ENCODE measurements around the gene DHPS. TPM values are rescaled to one million over a fixed set of nuclear protein-coding genes. Genes with fewer than 3 reads are reported as not detected.

DHPS gene
- total and polyA plus RNA-seq, 2 experiments from 2014 or later: 50.9 to 68.4 TPM

- peaks cover 6% of the 10 kb centered on the region; the same call in 1 of the 2 replicates for H3F3A ChIP-seq (ENCODE audit: insufficient read depth)
- H3K27ac ChIP-seq: no peak overlapping the region
- no peaks in the 10 kb centered on the region for H3K9me2 ChIP-seq (ENCODE audit: insufficient read depth)
- peaks cover 48% of the 10 kb centered on the region for H3K79me2 ChIP-seq (ENCODE audit: insufficient read depth)
- no peak overlapping the region for H3K4me2 ChIP-seq (ENCODE audit: unreplicated experiment)
- DNase-seq: no peak
- no peaks in the 10 kb centered on the region for H4K20me1 ChIP-seq (ENCODE audit: insufficient read depth)
- H2AFZ ChIP-seq: no peak overlapping the region
- no peak for TF ChIP-seq EZH2 (IDR thresholded peaks at IDR 0.05; ENCODE audit: insufficient read depth, poor library complexity, severe bottlenecking)
- TF ChIP-seq EZH2phosphoT487 (IDR thresholded peaks at IDR 0.05; ENCODE audit: insufficient read depth, low read depth): no peak
- peaks cover 17% of the 10 kb centered on the region; the same call in 1 of the 2 replicates for H3K4me1 ChIP-seq (ENCODE audit: insufficient read depth)
- peaks cover 12% of the 10 kb centered on the region; the same call in 1 of the 2 replicates for H3K36me3 ChIP-seq (ENCODE audit: low read depth)
- H3K27me3 ChIP-seq (replicated peaks; ENCODE audit: insufficient read depth): no peaks in the 10 kb centered on the region
- 84 to 86% methylated on average over 5 to 10 of the region's 10 CpGs for WGBS, 2 experiments (ENCODE audit: low coverage in 1 of 2, low lambda C conversion rate in 2 of 2, missing lambda C conversion rate in 2 of 2)
- no peaks in the 10 kb centered on the region for H3K9me3 ChIP-seq (ENCODE audit: low read depth)
- H3K4me3 ChIP-seq: no peak overlapping the region
- no peak overlapping the region for H3K9ac ChIP-seq
- in situ Hi-C loops (cut with MboI): loop anchor here (10.0 kb wide), 1 partner anchor 108 kb away; no protein-coding TSS in a partner anchor
Observed at GRCh38 chr19:12672744-12673143, 8.9 kb downstream of the DHPS start.

- Histone ChIP-seq H3K9me3 (ENCODE audit: low read depth) (no peaks in the 10 kb centered on the region), H4K20me1 (ENCODE audit: insufficient read depth) (no peaks in the 10 kb centered on the region), H3K27ac (peak overlapping the region; percentile 93), H3K9ac (peak overlapping the region; percentile 96), H2AFZ (peak overlapping the region; percentile 96; the same call in 1 of the 2 replicates), H3K4me1 (ENCODE audit: insufficient read depth) (peaks cover 26% of the 10 kb centered on the region), H3K4me2 (ENCODE audit: unreplicated experiment) (peak overlapping the region; percentile 96), H3F3A (ENCODE audit: insufficient read depth) (peaks cover 6% of the 10 kb centered on the region; the same call in 1 of the 2 replicates), H3K9me2 (ENCODE audit: insufficient read depth) (no peaks in the 10 kb centered on the region), H3K79me2 (ENCODE audit: insufficient read depth) (peaks cover 69% of the 10 kb centered on the region), H3K27me3 (replicated peaks; ENCODE audit: insufficient read depth) (no peaks in the 10 kb centered on the region), H3K4me3 (peak overlapping the region; percentile 82), H3K36me3 (ENCODE audit: low read depth) (peaks cover 5% of the 10 kb centered on the region; the same call in 1 of the 2 replicates)
- no peak for DNase-seq
- in situ Hi-C loops (cut with MboI): loop anchor here (10.0 kb wide), 1 partner anchor 106 kb away; no protein-coding TSS in a partner anchor
- no peak for TF ChIP-seq EZH2phosphoT487 (IDR thresholded peaks at IDR 0.05; ENCODE audit: insufficient read depth, low read depth)
- TF ChIP-seq EZH2 (IDR thresholded peaks at IDR 0.05; ENCODE audit: insufficient read depth, poor library complexity, severe bottlenecking): no peak
- WGBS, 2 experiments (ENCODE audit: low coverage in 1 of 2, low lambda C conversion rate in 2 of 2, missing lambda C conversion rate in 2 of 2): 35 to 41% methylated on average over 21 to 26 of the region's 26 CpGs
Observed at GRCh38 chr19:12670159-12670928, 11.3 kb downstream of the DHPS start.

DNA sequence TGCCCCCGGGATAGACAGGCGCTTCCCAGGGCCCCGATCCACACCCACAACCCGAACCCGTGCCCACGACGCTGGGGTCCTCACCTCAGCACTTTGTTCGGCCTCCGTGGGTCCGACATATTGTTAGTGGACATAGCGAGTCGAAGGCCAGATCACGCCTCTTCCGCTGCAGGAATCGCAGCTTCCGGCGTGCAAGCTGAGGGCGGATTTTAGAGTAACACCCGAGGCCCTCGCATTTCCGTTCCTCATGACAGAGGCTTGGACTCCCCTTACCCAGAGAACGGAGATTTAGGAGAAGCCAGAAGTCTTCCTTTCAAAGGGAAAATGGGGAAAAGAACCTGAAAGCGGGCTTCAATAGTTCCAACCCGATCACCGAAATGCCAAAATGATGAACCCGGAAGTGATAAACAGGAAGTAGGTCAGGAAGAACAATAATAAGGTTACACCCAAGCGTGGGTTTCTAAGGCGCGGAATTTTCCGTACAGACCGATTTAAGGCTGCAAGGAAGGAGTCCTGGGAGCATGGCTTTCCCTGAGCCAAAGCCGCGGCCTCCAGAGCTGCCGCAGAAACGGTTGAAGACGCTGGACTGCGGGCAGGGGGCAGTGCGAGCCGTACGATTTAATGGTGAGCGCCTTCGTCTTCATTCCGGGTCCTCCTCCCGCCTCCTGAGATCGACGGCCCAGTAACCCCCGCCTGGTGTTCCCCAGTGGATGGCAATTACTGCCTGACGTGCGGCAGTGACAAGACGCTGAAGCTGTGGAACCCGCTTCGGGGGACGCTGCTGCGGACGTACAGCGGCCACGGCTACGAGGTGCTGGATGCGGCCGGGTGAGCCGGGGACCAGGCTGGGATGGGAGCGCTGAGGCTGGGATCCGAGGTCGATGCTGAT lies 12.2 kb downstream of the DHPS start:
- peak overlapping the region; percentile 93 for H3K27ac ChIP-seq
- H3K27me3 ChIP-seq (replicated peaks; ENCODE audit: insufficient read depth): no peaks in the 10 kb centered on the region
- H3K4me3 ChIP-seq: peak overlapping the region; percentile 82
- in situ Hi-C loops (cut with MboI): loop anchor here (10.0 kb wide), 1 partner anchor 105 kb away; no protein-coding TSS in a partner anchor
- peak overlapping the region; percentile 96 for H2AFZ ChIP-seq
- TF ChIP-seq EZH2phosphoT487 (IDR thresholded peaks at IDR 0.05; ENCODE audit: insufficient read depth, low read depth) (no peak), EZH2 (IDR thresholded peaks at IDR 0.05; ENCODE audit: insufficient read depth, poor library complexity, severe bottlenecking) (no peak)
- H3K4me2 ChIP-seq (ENCODE audit: unreplicated experiment): peak overlapping the region; percentile 96
- H3K79me2 ChIP-seq (ENCODE audit: insufficient read depth): peaks cover 71% of the 10 kb centered on the region
- 0 to 1% methylated on average over 52 to 64 of the region's 64 CpGs for WGBS, 2 experiments (ENCODE audit: low coverage in 1 of 2, low lambda C conversion rate in 2 of 2, missing lambda C conversion rate in 2 of 2)
- H3K9ac ChIP-seq: peak overlapping the region; percentile 96
- H3K9me2 ChIP-seq (ENCODE audit: insufficient read depth): no peaks in the 10 kb centered on the region
- H3F3A ChIP-seq (ENCODE audit: insufficient read depth): peaks cover 6% of the 10 kb centered on the region; the same call in 1 of the 2 replicates
- no peaks in the 10 kb centered on the region for H3K9me3 ChIP-seq (ENCODE audit: low read depth)
- peaks cover 26% of the 10 kb centered on the region for H3K4me1 ChIP-seq (ENCODE audit: insufficient read depth)
- peaks cover 5% of the 10 kb centered on the region; the same call in 1 of the 2 replicates for H3K36me3 ChIP-seq (ENCODE audit: low read depth)
- DNase-seq: peak; percentile 93
- H4K20me1 ChIP-seq (ENCODE audit: insufficient read depth): no peaks in the 10 kb centered on the region

DNA sequence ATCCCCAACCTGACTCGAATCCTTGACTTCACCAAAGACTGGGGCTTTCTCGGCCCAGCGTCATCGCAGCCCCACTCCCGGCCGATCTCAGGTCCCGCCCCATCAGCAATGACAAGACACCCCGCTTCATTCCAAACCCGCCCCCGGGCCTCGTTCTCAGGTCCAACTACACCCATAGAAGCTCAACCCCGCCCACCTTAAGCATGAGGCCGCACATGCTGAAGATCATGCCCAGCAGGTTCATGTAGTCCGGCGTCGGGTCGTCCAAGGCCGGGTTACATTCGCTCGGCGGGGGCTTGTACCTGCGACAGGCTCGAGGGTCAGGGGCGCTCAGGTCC lies 12.8 kb downstream of the DHPS start:
- H3K79me2 ChIP-seq (ENCODE audit: insufficient read depth): peaks cover 66% of the 10 kb centered on the region
- peak overlapping the region; percentile 96 for H2AFZ ChIP-seq
- H3K4me3 ChIP-seq: peak overlapping the region; percentile 82
- no peaks in the 10 kb centered on the region for H3K9me3 ChIP-seq (ENCODE audit: low read depth)
- H4K20me1 ChIP-seq (ENCODE audit: insufficient read depth): no peaks in the 10 kb centered on the region
- peak; percentile 90 for DNase-seq
- in situ Hi-C loops (cut with MboI): no loop called here
- no peaks in the 10 kb centered on the region for H3K9me2 ChIP-seq (ENCODE audit: insufficient read depth)
- H3K4me1 ChIP-seq (ENCODE audit: insufficient read depth): peaks cover 26% of the 10 kb centered on the region
- peak overlapping the region; percentile 93 for H3K27ac ChIP-seq
- peaks cover 5% of the 10 kb centered on the region; the same call in 1 of the 2 replicates for H3K36me3 ChIP-seq (ENCODE audit: low read depth)
- H3K9ac ChIP-seq: peak overlapping the region; percentile 96
- H3K4me2 ChIP-seq (ENCODE audit: unreplicated experiment): peak overlapping the region; percentile 96
- H3K27me3 ChIP-seq (replicated peaks; ENCODE audit: insufficient read depth): no peaks in the 10 kb centered on the region
- 1% methylated on average over 23 to 24 of the region's 24 CpGs for WGBS, 2 experiments (ENCODE audit: low coverage in 1 of 2, low lambda C conversion rate in 2 of 2, missing lambda C conversion rate in 2 of 2)
- no peak for TF ChIP-seq EZH2 (IDR thresholded peaks at IDR 0.05; ENCODE audit: insufficient read depth, poor library complexity, severe bottlenecking)
- TF ChIP-seq EZH2phosphoT487 (IDR thresholded peaks at IDR 0.05; ENCODE audit: insufficient read depth, low read depth): no peak
- peaks cover 6% of the 10 kb centered on the region; the same call in 1 of the 2 replicates for H3F3A ChIP-seq (ENCODE audit: insufficient read depth)
